Heart left ventricle (tissue), 16 donors: ENCODE results near the gene ANKRD39. TPM values are rescaled to one million over a fixed set of nuclear protein-coding genes. Genes with fewer than 3 reads are reported as not detected.

Experiments used
- ATAC-seq, 4 donors: fragments of 200-7000 bp; cut with Tn5 transposase; one replicate each; pipeline ENCODE4 v1.9.1; 2020 to 2022; ENCODE audit warnings: moderate library complexity in 4 of 4, mild to moderate bottlenecking in 3 of 4, moderate number of reproducible peaks in 1 of 4
- DNase-seq, 5 donors: peaks; one replicate each; pipeline ENCODE4 v3.0.0-alpha.2; 2020
- H3K27ac ChIP-seq, 12 donors: fragments of 200-600 bp; sonication (generic) in 4 of 12; one replicate each; pipeline versions ENCODE4 v1.5.0 to v1.8.0; 2016 to 2022; ENCODE audit warnings: mild to moderate bottlenecking in 2 of 12
- H3K27me3 ChIP-seq, 9 donors: fragments of 200-600 bp; sonication (generic) in 2 of 9; one replicate each; pipeline versions ENCODE4 v1.5.1 to v1.8.0; 2016 to 2022; ENCODE audit warnings: mild to moderate bottlenecking in 3 of 9
- H3K36me3 ChIP-seq, 9 donors: fragments of 200-600 bp; sonication (generic) in 2 of 9; one replicate each; pipeline versions ENCODE4 v1.5.0 to v1.8.0; 2018 to 2022; ENCODE audit warnings: mild to moderate bottlenecking in 2 of 9
- H3K4me1 ChIP-seq, 12 donors: fragments of 200-600 bp; sonication (generic) in 4 of 12; one replicate each; pipeline versions ENCODE4 v1.5.0 to v1.8.0; 2016 to 2022; ENCODE audit warnings: mild to moderate bottlenecking in 3 of 12
- H3K4me3 ChIP-seq, 12 donors: fragments of 200-600 bp; sonication (generic) in 4 of 12; one replicate each; pipeline versions ENCODE4 v1.5.0 to v1.8.0; 2017 to 2022; ENCODE audit warnings: mild to moderate bottlenecking in 9 of 12, moderate library complexity in 4 of 12
- H3K9me3 ChIP-seq, 12 donors: fragments of 200-600 bp; sonication (generic) in 4 of 12; one replicate each; pipeline versions ENCODE4 v1.5.0 to v1.8.0; 2016 to 2022; ENCODE audit warnings: mild to moderate bottlenecking in 1 of 12
- POLR2A ChIP-seq, 2 donors: fragments of 450-650 bp; IDR thresholded peaks; one replicate each; pipeline ENCODE4 v1.6.1; 2017; ENCODE audit warnings: antibody characterized with exemption in 2 of 2, mild to moderate bottlenecking in 2 of 2, moderate library complexity in 2 of 2
- WGBS, 4 donors: extraction: QIAGEN DNeasy Blood & Tissue Kit in 2 of 4; methylation state at CpG; one replicate each; pipeline versions ENCODE4 v1.1.5 to v1.1.7; 2013 to 2018; 5-methylcytosine and 5-hydroxymethylcytosine counted together
- intact Hi-C, 10 donors: fragments of 100-400 bp; cut with DNase I; formaldehyde crosslinking; loops; one replicate each; pipeline versions ENCODE4 v1.11.1 to v1.14.2; 2022
- polyA plus RNA-seq, 2 donors: library from polyadenylated mRNA; stranded (reverse); fragments of 200-250 nt; gene quantifications; one replicate each; pipeline ENCODE4 v1.2.3, GENCODE V29; 2013
- total RNA-seq, 9 donors: library from RNA; depleted of rRNA in 2 of 9; stranded (reverse); fragments of >200 nt in 2 of 9; fragmentation: NEBNext Ultra II Directional in 3 of 9; extraction: Animal tissue kit (Norgen Biotek cat#: 25700) in 3 of 9; gene quantifications; one replicate each; pipeline versions ENCODE4 v1.1.0 to v1.2.4, GENCODE V29; 2016 to 2023
- TF ChIP-seq, protein P1 (sequence below), 12 donors: fragments of 200-600 bp; sonication (generic) in 4 of 12; IDR thresholded peaks; one replicate each; pipeline versions ENCODE4 v1.5.0 to v1.8.0; 2018 to 2022; ENCODE audit warnings: antibody characterized with exemption in 12 of 12, mild to moderate bottlenecking in 5 of 12
- donor health status: ischemic (EF 13 %, LVEDD 7.1; RV severe dilation, severe dysfunction).
- donor health status: healthy with polysubstance abuse.
- donor health status: DM: no; HTN: yes; CAD: no.
- donor health status: DM: no; HTN: no; CAD: no.
- donor health status: ischemic (EF 25% LVEDD 6.9; RV normal size, moderate dysfunction).
- donor health status: ischemic (EF 25% LVEDD 5.7; RV mildly dilated, moderate dysfunction).
- donor health status: healthy.
- donor health status: DM: yes; HTN: yes; CAD: no.
- donor health status: ischemic (EF 35%, LVEDD 5.7; RV mildly dilated, moderate dysfunction).
- donor health status: nonischemic (EF 11% LVEDD 7.7; RV severe dilation, severe dysfunction).
- donor health status: DM: yes; HTN: yes; CAD: no.
- donor health status: PGD.
- donor health status: ischemic (EF 29% LVEDD 5.4; RV normal size, mild dysfunction).
- donor health status: nonischemic (EF 23%, LVEDD 6.1; RV moderate dilation, normal function).

Gene ANKRD39
- total and polyA plus RNA-seq, 11 donors, result 13.3 to 33.4 (median 17.5) TPM

- H3K36me3 ChIP-seq, result no peaks in the 10 kb centered on the region
- peaks cover 0 to 39% (median 17%) of the 10 kb centered on the region in 12 donors for H3K4me1 ChIP-seq
- H3K27me3 ChIP-seq, result peaks cover 0 to 4% (median 0%) of the 10 kb centered on the region in 9 donors
- H3K4me3 ChIP-seq, result no peak overlapping the region
- TF ChIP-seq, protein P1, sequence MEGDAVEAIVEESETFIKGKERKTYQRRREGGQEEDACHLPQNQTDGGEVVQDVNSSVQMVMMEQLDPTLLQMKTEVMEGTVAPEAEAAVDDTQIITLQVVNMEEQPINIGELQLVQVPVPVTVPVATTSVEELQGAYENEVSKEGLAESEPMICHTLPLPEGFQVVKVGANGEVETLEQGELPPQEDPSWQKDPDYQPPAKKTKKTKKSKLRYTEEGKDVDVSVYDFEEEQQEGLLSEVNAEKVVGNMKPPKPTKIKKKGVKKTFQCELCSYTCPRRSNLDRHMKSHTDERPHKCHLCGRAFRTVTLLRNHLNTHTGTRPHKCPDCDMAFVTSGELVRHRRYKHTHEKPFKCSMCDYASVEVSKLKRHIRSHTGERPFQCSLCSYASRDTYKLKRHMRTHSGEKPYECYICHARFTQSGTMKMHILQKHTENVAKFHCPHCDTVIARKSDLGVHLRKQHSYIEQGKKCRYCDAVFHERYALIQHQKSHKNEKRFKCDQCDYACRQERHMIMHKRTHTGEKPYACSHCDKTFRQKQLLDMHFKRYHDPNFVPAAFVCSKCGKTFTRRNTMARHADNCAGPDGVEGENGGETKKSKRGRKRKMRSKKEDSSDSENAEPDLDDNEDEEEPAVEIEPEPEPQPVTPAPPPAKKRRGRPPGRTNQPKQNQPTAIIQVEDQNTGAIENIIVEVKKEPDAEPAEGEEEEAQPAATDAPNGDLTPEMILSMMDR (IDR thresholded peaks at IDR 0.05), result no peak
- TF ChIP-seq POLR2A (IDR thresholded peaks at IDR 0.05), result no peak
- H3K9me3 ChIP-seq, result no peaks in the 10 kb centered on the region
- peak overlapping the region in 2 of 12 donors; percentile 32 to 34 for H3K27ac ChIP-seq
- ATAC-seq (no peak), DNase-seq (no peak)
- intact Hi-C loops, result no loop called here
- 88 to 94% (median 90%) methylated on average over 6 of the region's 6 CpGs for WGBS, 4 donors
Observed at GRCh38 chr2:96880891-96881273, 23.1 kb upstream of the ANKRD39 start.

DNA sequence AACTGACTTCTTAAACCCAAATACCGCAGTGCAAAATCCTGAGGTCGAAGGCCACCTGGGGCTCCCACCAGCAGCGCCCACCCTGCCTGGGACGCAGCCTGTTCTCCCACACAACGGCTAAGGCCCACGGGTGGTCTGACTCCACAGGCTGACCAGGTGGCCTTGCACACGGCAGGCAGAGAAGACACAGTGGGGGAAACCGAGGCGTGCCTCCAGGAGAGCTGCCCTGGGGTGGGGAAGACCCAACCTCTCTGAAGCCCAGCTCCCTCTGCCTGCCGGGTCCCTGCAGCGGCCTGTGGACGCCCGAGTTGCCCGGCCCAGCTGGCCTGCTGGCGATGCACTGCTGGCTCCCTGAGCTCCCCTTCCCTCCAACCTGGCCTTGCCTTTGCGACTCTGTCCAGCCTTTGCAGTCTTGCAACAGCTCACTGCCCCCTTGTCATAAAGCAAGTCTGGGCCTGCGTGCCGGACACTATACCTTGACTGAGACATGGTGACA is 21.8 kb upstream of the ANKRD39 start:
- Histone ChIP-seq H3K9me3 (no peaks in the 10 kb centered on the region), H3K36me3 (no peaks in the 10 kb centered on the region), H3K27me3 (peaks cover 0 to 4% (median 0%) of the 10 kb centered on the region in 9 donors), H3K27ac (no peak overlapping the region), H3K4me1 (peaks cover 0 to 37% (median 22%) of the 10 kb centered on the region in 12 donors), H3K4me3 (no peak overlapping the region)
- intact Hi-C loops, result no loop called here
- no peak for DNase-seq
- TF ChIP-seq, protein P1 (IDR thresholded peaks at IDR 0.05), result no peak
- TF ChIP-seq POLR2A (IDR thresholded peaks at IDR 0.05), result no peak
- ATAC-seq, result no peak
- 95 to 97% (median 97%) methylated on average over 11 to 18 of the region's 18 CpGs for WGBS, 4 donors

- Histone ChIP-seq H3K27ac (no peak overlapping the region), H3K27me3 (peaks cover 0 to 4% (median 0%) of the 10 kb centered on the region in 9 donors), H3K4me3 (no peak overlapping the region), H3K36me3 (no peaks in the 10 kb centered on the region), H3K4me1 (peaks cover 0 to 37% (median 24%) of the 10 kb centered on the region in 12 donors), H3K9me3 (no peaks in the 10 kb centered on the region)
- TF ChIP-seq, protein P1 (IDR thresholded peaks at IDR 0.05), result no peak
- no peak for TF ChIP-seq POLR2A (IDR thresholded peaks at IDR 0.05)
- no peak for DNase-seq
- WGBS, 4 donors, result 90 to 92% (median 91%) methylated on average over 20 to 22 of the region's 22 CpGs
- ATAC-seq, result no peak
- intact Hi-C loops, result no loop called here
Observed at GRCh38 chr2:96878796-96879544, 21.2 kb upstream of the ANKRD39 start.

DNA sequence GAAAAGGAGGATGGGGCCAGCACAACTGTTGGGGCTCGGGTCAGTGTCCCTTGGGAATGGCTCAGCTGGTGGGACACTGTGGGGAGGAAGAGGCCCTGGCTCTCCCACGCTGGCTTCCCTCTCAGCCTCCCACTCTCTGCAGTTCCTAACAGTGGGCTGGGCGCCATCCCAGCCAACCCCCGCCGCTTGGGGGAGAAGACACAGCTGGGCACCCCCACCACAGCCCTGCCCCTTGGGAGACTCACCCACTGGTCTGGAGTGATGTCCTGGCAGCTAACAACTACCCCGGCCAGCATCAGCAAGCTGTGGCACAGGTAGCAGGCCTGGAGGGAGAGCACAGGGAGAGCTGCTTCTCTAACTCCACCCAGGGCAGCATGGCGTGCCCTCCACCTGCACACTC is 20.4 kb upstream of the ANKRD39 start:
- 73 to 83% (median 79%) methylated on average over 4 to 7 of the region's 7 CpGs for WGBS, 4 donors
- ATAC-seq, result no peak
- TF ChIP-seq POLR2A (IDR thresholded peaks at IDR 0.05), result no peak
- TF ChIP-seq, protein P1 (IDR thresholded peaks at IDR 0.05), result no peak

More for the DNA sequence above, 20.4 kb upstream of the ANKRD39 start:
- no peaks in the 10 kb centered on the region for H3K36me3 ChIP-seq
- peaks cover under 1 to 42% (median 26%) of the 10 kb centered on the region in 12 donors for H3K4me1 ChIP-seq
- DNase-seq, result no peak
- H3K27ac ChIP-seq, result no peak overlapping the region
- no peaks in the 10 kb centered on the region for H3K27me3 ChIP-seq
- H3K9me3 ChIP-seq, result no peaks in the 10 kb centered on the region
- intact Hi-C loops, result no loop called here
- no peak overlapping the region for H3K4me3 ChIP-seq
